Upper lobe of left lung (tissue), 6 donors: Measurements from ENCODE around the gene DOCK6. TPM values are rescaled to one million over a fixed set of nuclear protein-coding genes. Genes with fewer than 3 reads are reported as not detected.
A peak's percentile ranks its signal among the peaks of the same experiment; 100 is the strongest.
"Not testable (repeated sequence)": the region's sequence is repeated elsewhere in the genome, so short reads cannot be mapped to it uniquely, and the experiment has no call there.

Source experiments
- ATAC-seq, 2 donors: fragments of 200-7000 bp; cut with Tn5 transposase; one replicate each; pipeline ENCODE4 v1.9.1; 2022; ENCODE audit warnings: mild to moderate bottlenecking in 2 of 2, moderate library complexity in 2 of 2; ENCODE audit not compliant: low FRiP score in 2 of 2
- DNase-seq, 2 donors: peaks; one replicate each; pipeline ENCODE4 v3.0.0-alpha.2; 2019 to 2020
- H3K27ac ChIP-seq, 4 donors: fragments of 200-600 bp; sonication (generic); one replicate each; pipeline ENCODE4 v1.5.1; 2016 to 2019
- H3K27me3 ChIP-seq, 4 donors: fragments of 200-600 bp; sonication (generic); one replicate each; pipeline ENCODE4 v1.5.1; 2017 to 2019
- H3K36me3 ChIP-seq, 4 donors: fragments of 200-600 bp; sonication (generic); one replicate each; pipeline ENCODE4 v1.5.1; 2016 to 2019
- H3K4me1 ChIP-seq, 4 donors: fragments of 200-600 bp; sonication (generic); one replicate each; pipeline ENCODE4 v1.5.1; 2018 to 2019
- H3K4me3 ChIP-seq, 4 donors: fragments of 200-600 bp; sonication (generic); one replicate each; pipeline ENCODE4 v1.5.1; 2017 to 2019; ENCODE audit warnings: mild to moderate bottlenecking in 2 of 4, moderate library complexity in 1 of 4
- H3K9me3 ChIP-seq, 4 donors: fragments of 200-600 bp; sonication (generic); one replicate each; pipeline ENCODE4 v1.5.1; 2018 to 2019
- EP300 ChIP-seq, 4 donors: sonication (generic); formaldehyde crosslinking; IDR thresholded peaks; one replicate each; pipeline ENCODE4 v1.5.1; 2017; ENCODE audit warnings: antibody characterized with exemption in 4 of 4, control low read depth in 2 of 4
- POLR2A ChIP-seq, 4 donors: fragments of 450-650 bp; IDR thresholded peaks; one replicate each; pipeline ENCODE4 v1.5.1; 2016 to 2017; ENCODE audit warnings: antibody characterized with exemption in 4 of 4, mild to moderate bottlenecking in 2 of 4
- POLR2AphosphoS5 ChIP-seq, 2 donors: sonication (generic); formaldehyde crosslinking; IDR thresholded peaks; one replicate each; pipeline ENCODE4 v1.5.1; 2017; ENCODE audit warnings: antibody characterized with exemption in 2 of 2
- WGBS, 2 donors: methylation state at CpG; one replicate each; pipeline ENCODE4 v1.1.5; 2017 to 2018; 5-methylcytosine and 5-hydroxymethylcytosine counted together
- total RNA-seq, 6 donors: library from RNA; depleted of rRNA in 4 of 6; stranded (reverse); fragments of >200 nt in 4 of 6; gene quantifications; one replicate each; pipeline versions ENCODE4 v1.1.0 to v1.2.1, GENCODE V29; 2016 to 2021
- TF ChIP-seq, protein P1 (sequence below), 6 experiments: fragments of 450-650 bp in 4 of 6; fragments of 200-600 bp in 2 of 6; sonication (generic) in 2 of 6; IDR thresholded peaks; one replicate each; pipeline ENCODE4 v1.5.1; 2016 to 2019; ENCODE audit warnings: antibody characterized with exemption in 6 of 6
- donor health status: DM: no; HTN: no; CAD: no; lungs with moderate emphysema.
- donor health status: DM: no; HTN: yes; CAD: no; lungs with severe emphysema.

Gene DOCK6
- total RNA-seq, 6 donors from 2014 or later = 34.5 to 203 (median 116) TPM

DNA sequence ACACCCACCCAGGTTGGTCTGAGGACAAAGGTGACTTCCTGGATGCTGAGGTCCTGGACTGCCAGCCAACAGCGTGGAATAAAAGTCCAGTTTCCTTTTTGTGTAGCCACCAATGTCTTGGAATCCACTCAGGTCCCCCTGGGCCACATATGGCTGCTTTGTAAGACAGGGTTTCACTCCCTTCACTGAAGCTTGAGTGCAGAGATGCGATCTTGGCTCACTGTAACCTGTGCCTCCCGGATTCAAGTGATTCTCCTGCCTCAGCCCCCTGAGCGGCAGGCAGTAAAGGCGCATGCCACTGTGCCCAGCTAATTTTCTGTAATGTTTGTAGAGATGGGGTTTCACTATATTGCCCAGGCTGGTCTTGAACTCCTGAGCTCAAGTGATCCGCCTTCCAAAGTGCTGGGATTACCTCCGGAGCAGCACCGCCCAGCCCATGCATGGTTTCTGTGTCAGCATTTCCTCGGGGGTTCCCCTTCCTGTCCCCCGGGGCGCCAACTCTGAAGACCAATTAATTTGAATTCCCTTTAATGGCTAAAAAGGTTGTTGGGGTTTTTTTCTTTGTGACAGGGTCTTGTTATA lies 82.5 kb downstream of the DOCK6 start:
- H3K4me3 ChIP-seq = no peak overlapping the region
- H3K27me3 ChIP-seq = no peaks in the 10 kb centered on the region
- H3K36me3 ChIP-seq = peaks cover 10 to 39% (median 31%) of the 10 kb centered on the region in 4 donors
- whole genome bisulfite sequencing, 2 donors = 53 to 61% methylated on average over 10 to 11 of the region's 11 CpGs
- H3K27ac ChIP-seq = peak overlapping the region in 3 of 4 donors; percentile 30 to 48 (median 45)
- no peak for DNase-seq
- H3K4me1 ChIP-seq = peaks cover 6 to 27% (median 24%) of the 10 kb centered on the region in 4 donors
- ATAC-seq = no peak
- no peaks in the 10 kb centered on the region for H3K9me3 ChIP-seq
- TF ChIP-seq POLR2AphosphoS5 (IDR thresholded peaks at IDR 0.05) (no peak), POLR2A (IDR thresholded peaks at IDR 0.05) (no peak), EP300 (IDR thresholded peaks at IDR 0.05) (no peak)
- TF ChIP-seq, protein P1, sequence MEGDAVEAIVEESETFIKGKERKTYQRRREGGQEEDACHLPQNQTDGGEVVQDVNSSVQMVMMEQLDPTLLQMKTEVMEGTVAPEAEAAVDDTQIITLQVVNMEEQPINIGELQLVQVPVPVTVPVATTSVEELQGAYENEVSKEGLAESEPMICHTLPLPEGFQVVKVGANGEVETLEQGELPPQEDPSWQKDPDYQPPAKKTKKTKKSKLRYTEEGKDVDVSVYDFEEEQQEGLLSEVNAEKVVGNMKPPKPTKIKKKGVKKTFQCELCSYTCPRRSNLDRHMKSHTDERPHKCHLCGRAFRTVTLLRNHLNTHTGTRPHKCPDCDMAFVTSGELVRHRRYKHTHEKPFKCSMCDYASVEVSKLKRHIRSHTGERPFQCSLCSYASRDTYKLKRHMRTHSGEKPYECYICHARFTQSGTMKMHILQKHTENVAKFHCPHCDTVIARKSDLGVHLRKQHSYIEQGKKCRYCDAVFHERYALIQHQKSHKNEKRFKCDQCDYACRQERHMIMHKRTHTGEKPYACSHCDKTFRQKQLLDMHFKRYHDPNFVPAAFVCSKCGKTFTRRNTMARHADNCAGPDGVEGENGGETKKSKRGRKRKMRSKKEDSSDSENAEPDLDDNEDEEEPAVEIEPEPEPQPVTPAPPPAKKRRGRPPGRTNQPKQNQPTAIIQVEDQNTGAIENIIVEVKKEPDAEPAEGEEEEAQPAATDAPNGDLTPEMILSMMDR (IDR thresholded peaks at IDR 0.05) = no peak

DNA sequence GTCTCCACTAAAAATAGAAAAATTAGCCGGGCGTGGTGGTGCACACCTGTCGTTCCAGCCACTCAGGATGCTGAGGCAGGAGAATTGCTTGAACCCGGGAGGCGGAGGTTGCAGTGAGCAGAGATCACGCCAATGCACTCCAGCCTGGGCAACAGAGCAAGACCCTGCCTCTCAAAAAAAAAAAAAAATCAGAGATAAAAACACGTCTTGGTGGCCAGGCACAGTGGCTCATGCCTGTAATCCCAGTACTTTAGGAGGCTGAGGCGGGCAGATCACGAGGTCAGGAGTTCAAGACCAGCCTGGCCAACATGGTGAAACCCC lies 83.2 kb downstream of the DOCK6 start:
- peak overlapping the region in 2 of 4 donors; percentile 35 to 45 for H3K27ac ChIP-seq
- not testable (repeated sequence) for DNase-seq, H3K9me3 ChIP-seq, H3K27me3 ChIP-seq, H3K4me3 ChIP-seq, ATAC-seq
- peaks cover 15 to 46% (median 38%) of the 10 kb centered on the region in 4 donors for H3K36me3 ChIP-seq
- WGBS, 2 donors = 90 to 92% methylated on average over 9 of the region's 9 CpGs
- peaks cover 6 to 20% (median 17%) of the 10 kb centered on the region in 4 donors for H3K4me1 ChIP-seq

DNA sequence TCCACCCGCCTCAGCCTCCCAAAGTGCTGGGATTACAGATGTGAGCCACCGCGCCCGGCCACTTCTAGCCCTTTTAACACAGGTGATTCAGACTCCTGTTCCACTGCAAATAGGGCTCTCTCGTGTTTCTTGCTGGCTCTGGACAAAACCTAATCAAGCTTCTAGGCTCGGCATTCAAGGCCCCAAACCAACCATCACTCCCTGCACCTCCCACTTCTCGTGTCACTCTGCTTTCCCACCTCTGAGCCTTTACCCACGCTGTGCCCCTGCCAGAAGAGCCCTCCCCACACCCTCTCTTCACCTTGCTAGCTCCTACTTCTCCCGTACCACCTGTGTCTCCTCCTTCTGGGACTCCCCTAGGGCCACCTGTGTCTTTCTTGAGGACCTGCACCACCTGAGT lies 84.7 kb downstream of the DOCK6 start:
- Histone ChIP-seq H3K4me1 (peaks cover 6 to 17% (median 15%) of the 10 kb centered on the region in 4 donors), H3K9me3 (no peaks in the 10 kb centered on the region), H3K36me3 (peaks cover 23 to 62% (median 52%) of the 10 kb centered on the region in 4 donors), H3K27ac (no peak overlapping the region), H3K27me3 (no peaks in the 10 kb centered on the region), H3K4me3 (no peak overlapping the region)
- 93 to 94% methylated on average over 9 of the region's 9 CpGs for WGBS, 2 donors
- no peak for ATAC-seq
- DNase-seq = no peak
- no peak for TF ChIP-seq POLR2A (IDR thresholded peaks at IDR 0.05)
- TF ChIP-seq EP300 (IDR thresholded peaks at IDR 0.05) = no peak
- TF ChIP-seq, protein P1 (IDR thresholded peaks at IDR 0.05) = no peak
- no peak for TF ChIP-seq POLR2AphosphoS5 (IDR thresholded peaks at IDR 0.05)

DNA sequence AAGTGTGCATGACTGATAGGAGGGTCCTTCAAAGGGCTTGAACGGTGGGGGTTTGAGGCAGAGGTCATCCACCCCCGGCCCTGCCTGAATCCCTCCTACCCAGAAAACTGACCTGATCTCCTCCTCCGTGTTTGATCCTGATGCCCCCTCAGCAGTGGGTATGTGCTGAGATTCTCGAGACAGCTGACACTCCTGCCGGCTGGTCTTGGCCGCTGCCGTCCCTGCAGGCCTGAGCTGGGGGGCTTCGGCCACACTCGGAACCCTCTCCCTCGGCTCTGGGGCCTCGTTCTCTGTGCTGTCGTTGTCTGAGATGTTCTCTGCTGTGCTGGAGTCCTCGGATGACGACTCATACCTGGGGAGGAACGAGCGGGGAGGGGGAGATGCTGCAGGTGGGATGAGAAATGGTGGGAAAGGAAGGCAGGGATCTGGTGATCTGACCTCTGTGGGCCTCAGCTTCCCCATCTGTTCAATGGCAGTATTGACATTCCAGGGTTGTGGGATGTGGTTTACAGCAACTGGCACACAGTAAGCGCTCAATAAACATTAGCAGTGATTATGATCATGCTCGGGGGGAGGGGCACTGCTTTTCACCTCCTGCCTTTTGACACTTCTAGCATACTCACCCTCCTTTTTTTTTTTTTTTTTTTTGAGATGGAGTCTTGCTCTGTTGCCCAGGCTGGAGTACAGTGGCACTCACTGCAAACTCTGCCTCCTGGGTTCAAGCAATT lies 85.7 kb downstream of the DOCK6 start:
- TF ChIP-seq POLR2A (IDR thresholded peaks at IDR 0.05) = no peak
- TF ChIP-seq, protein P1 (IDR thresholded peaks at IDR 0.05) = no peak
- no peak for TF ChIP-seq POLR2AphosphoS5 (IDR thresholded peaks at IDR 0.05)
- no peak for TF ChIP-seq EP300 (IDR thresholded peaks at IDR 0.05)
- H3K4me3 ChIP-seq = no peak overlapping the region
- no peaks in the 10 kb centered on the region for H3K27me3 ChIP-seq
- ATAC-seq (no peak), DNase-seq (peak in 1 of 2 donors; percentile 64)
- WGBS, 2 donors = 94 to 95% methylated on average over 18 of the region's 18 CpGs
- peaks cover 6 to 17% (median 15%) of the 10 kb centered on the region in 4 donors for H3K4me1 ChIP-seq
- H3K36me3 ChIP-seq = peaks cover 23 to 69% (median 59%) of the 10 kb centered on the region in 4 donors
- H3K9me3 ChIP-seq = no peaks in the 10 kb centered on the region
- no peak overlapping the region for H3K27ac ChIP-seq

DNA sequence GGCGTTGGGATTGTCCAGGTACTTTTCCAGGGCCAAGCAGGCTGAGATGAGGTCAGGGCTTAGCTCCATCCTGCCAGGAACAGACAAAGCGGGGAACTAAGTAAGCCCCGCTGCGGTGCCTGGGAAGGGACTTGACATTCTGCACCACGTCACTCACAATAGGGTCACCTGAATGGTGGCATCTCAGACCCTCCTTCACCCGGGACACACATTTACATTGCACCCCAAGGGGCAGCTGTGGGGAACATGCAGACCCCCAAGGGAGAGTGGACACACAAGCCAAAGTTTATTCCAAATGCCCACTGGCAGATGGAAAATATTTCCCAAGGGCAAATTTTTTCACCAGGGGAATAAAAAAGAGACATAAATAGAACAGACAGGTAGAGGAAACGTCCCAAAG lies 86.4 kb downstream of the DOCK6 start:
- Histone ChIP-seq H3K27ac (no peak overlapping the region), H3K9me3 (no peaks in the 10 kb centered on the region), H3K27me3 (no peaks in the 10 kb centered on the region), H3K4me1 (peaks cover 6 to 17% (median 13%) of the 10 kb centered on the region in 4 donors), H3K4me3 (no peak overlapping the region), H3K36me3 (peaks cover 23 to 76% (median 61%) of the 10 kb centered on the region in 4 donors)
- DNase-seq (no peak), ATAC-seq (no peak)
- TF ChIP-seq, protein P1 (IDR thresholded peaks at IDR 0.05) = no peak
- TF ChIP-seq POLR2AphosphoS5 (IDR thresholded peaks at IDR 0.05) = no peak
- no peak for TF ChIP-seq EP300 (IDR thresholded peaks at IDR 0.05)
- TF ChIP-seq POLR2A (IDR thresholded peaks at IDR 0.05) = no peak
- 87 to 92% methylated on average over 7 of the region's 7 CpGs for WGBS, 2 donors
